ENCODE data around the gene HSD17B4.

GRCh38 chr5:119410448-119411159, 41.7 kb upstream of the HSD17B4 start:
- no peak for TF ChIP-seq CTCF (IDR thresholded peaks at IDR 0.05)
- TF ChIP-seq POLR2A (IDR thresholded peaks at IDR 0.05) = no peak
